Measurements from ENCODE around the gene KRT77.
"Not testable (repeated sequence)": the region's sequence is repeated elsewhere in the genome, so short reads cannot be mapped to it uniquely, and the experiment has no call there.

KRT77 gene

GRCh38 chr12:52680363-52680762, 23.0 kb downstream of the KRT77 start, which contains the start of gene KRT1:
TSS of gene KRT1 (minus strand) at chr12:52680407. CDS start at chr12:52680348, 59 bp downstream.
- in situ Hi-C loops (cut with HindIII; ENCODE audit: low sequenced_read_pairs): no loop called here

DNA sequence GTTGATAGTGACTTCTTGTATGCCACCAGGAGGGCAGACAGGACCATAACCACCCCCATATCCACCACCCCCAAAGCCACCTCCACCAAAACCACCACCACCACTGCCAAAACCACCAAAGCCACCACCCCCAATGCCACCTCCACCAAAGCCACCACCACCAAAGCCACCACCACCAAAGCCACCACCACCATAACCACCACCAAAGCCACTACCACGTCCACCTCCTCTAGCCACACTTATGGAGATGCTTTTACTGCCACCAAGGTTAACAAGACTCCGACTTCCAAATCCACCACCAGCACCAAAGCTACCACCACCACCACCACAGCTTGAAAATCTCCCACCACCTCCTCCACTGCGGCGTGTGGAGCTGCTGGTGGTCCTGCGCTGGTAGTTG, 23.4 kb downstream of the KRT77 start:
- in situ Hi-C loops (cut with HindIII; ENCODE audit: low sequenced_read_pairs): no loop called here

- in situ Hi-C loops (cut with HindIII; ENCODE audit: low sequenced_read_pairs): no loop called here
Measured at GRCh38 chr12:52677671-52678070, 25.7 kb downstream of the KRT77 start.

DNA sequence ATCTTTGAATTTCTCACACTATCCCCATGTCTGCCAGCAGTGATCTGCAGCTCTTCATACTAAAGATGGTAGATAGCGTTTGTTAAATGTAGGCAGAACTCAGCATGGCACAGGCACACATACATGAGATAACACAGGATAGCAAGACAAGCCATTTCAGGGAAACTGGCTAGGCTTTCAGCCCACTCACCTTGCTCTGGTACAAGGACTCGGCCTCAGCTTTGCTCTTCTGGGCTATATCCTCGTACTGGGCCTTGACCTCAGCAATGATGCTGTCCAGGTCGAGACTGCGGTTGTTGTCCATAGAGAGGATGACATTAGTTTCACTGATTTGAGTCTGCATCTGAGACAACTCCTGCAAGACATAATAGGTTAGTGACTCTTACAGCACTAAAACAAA, 26.2 kb downstream of the KRT77 start:
- in situ Hi-C loops (cut with HindIII; ENCODE audit: low sequenced_read_pairs): no loop called here

DNA sequence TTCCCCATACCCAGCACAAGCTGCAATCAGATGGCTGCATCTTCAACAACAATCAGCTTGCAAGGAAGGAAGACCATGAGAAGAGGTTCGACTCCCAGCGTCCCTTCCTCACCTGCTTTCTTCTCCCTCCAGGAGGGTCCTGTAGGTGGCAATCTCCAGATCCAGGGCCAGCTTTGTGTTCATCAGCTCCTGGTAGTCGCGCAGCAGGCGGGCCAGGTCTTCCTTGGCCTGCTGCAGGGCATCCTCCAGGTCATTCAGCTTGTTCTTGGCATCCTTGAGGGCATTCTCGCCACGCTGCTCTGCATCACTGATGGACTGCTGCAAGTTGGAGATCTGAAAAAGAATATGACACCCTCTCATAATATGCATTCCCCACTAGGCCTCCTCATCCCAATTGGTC, 27.2 kb downstream of the KRT77 start:
- in situ Hi-C loops (cut with HindIII; ENCODE audit: low sequenced_read_pairs): no loop called here

GRCh38 chr12:52675301-52675701, 28.0 kb downstream of the KRT77 start:
- in situ Hi-C loops (cut with HindIII; ENCODE audit: low sequenced_read_pairs): no loop called here

DNA sequence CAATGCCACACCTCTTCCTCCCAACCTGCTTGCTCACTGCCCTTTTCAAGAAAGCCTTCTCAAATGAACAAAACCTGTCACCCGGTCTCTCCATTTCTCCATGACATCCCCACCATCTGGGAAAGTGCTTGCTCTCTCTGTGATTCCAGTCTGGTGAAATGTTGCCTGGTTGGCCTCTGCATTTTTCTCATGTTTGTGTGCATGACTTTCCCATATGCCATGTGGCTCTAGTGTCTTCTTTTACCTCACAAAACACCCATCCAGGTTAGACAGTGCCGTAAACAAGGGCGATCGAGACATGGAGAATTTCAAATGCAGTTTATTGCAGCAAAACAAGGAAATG, 28.9 kb downstream of the KRT77 start:
- in situ Hi-C loops (cut with HindIII; ENCODE audit: low sequenced_read_pairs): no loop called here

GRCh38 chr12:52673713-52674432, 29.5 kb downstream of the KRT77 start:
- in situ Hi-C loops (cut with HindIII; ENCODE audit: low sequenced_read_pairs): no loop called here

DNA sequence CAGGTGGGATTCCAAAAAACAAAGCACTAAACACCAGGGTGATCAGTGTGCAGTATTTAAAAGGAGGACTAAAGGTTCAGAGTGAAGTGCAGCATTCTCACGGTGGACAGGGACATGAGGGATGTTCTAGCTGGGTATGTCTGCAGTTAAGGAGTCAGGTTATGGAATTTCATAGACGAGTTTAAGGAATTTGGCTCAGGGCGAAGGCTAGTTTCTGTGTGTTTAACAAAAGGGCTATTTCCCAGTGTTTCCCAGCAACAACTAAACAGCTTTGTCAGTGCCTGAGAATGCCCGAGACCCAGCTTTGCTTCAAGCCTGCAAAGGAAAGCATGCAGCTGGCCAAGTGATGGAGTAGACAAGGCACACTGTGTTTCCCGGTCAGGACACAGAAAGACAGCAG, 30.1 kb downstream of the KRT77 start:
- in situ Hi-C loops (cut with HindIII; ENCODE audit: low sequenced_read_pairs): no loop called here

DNA sequence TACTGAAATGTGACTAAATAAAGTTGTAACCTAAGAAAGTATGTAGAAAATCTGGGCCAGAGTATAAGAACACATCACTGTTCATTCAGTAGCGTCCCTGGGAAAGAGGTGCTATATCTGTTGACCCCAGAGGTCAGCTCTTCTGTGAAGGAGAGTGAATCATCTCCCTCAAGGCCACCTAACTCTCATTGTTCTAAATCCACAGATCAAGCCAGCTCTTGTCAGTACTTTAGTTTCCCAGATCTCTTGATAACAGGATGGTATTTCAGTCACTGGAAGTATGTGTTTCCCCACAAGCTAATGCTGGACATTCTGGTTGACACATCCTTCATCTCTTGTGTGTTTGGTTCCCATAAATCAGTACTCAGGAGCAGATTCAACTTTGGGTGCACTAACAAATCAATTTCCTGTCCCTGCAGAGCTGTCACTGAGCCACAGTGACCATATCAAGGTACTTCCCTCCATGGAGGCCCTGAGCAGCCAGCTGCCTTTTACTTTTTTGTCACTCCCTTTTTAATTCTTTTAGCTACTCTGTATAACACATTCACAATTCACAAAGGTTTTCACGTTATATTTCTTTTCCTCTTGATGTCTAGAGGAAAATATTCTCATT, 30.9 kb downstream of the KRT77 start:
- in situ Hi-C loops (cut with HindIII; ENCODE audit: low sequenced_read_pairs): no loop called here

GRCh38 chr12:52670961-52671360, 32.4 kb downstream of the KRT77 start:
- in situ Hi-C loops (cut with HindIII; ENCODE audit: low sequenced_read_pairs): no loop called here

DNA sequence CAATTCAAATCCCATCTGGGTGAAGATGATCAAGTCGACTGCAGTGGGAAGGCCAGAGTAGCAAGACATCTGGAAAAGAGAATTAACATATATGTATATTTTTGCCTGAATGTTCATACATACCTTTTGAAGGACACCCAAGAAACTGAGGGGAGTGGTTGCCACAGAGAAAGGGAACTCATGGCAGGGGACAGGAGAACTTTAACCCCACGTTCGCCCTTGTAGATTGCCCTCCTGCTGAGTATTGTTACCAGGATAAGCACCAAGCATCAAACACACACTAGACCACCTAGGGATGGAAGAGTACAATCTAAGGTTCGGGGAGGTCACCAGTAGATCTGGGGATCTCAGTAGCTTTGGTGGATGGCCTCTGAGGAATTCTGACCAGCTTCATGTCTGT, 32.8 kb downstream of the KRT77 start:
- in situ Hi-C loops (cut with HindIII; ENCODE audit: low sequenced_read_pairs): no loop called here

DNA sequence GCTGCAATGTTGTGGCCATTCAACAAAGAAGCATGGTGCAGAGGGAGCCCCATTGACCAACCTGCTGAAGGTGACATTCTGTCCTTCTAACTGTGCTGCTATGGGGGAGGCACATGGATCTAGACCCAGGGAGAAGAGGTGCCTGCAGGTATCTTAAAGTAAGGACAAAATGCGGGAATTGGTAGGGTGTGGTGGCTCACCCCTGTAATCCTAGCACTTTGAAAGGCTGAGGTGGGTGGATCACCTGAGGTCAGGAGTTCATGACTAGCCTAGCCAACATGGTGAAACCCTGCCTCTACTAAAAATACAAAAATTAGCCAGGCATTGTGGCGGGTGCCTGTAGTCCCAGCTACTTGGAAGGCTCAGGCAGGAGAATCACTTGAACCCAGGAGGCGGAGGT, 33.4 kb downstream of the KRT77 start:
- in situ Hi-C loops (cut with HindIII; ENCODE audit: low sequenced_read_pairs): not testable (repeated sequence)

DNA sequence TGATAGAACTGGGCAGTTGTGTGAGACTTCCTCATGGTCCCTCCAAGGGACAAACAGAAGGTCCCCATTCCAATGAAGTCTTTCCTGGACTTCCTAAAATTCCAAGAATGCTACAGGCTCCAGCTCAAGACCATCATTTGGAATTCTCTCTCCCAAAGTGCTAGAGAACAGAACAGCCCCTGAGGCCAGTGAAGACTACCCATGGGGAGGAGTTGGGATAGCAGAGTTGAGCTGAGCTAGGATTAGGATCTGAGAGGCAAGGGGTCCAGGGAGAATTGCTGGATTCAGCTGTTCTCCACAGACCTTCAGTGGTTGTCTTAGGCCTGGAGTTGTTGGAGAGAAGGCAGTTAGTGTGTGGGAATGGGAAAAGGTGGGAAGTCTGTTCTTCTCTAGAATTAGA, 33.9 kb downstream of the KRT77 start:
- in situ Hi-C loops (cut with HindIII; ENCODE audit: low sequenced_read_pairs): no loop called here

- in situ Hi-C loops (cut with HindIII; ENCODE audit: low sequenced_read_pairs): no loop called here
Measured at GRCh38 chr12:52667931-52668330, 35.4 kb downstream of the KRT77 start.

- in situ Hi-C loops (cut with HindIII; ENCODE audit: low sequenced_read_pairs): no loop called here
Measured at GRCh38 chr12:52667509-52667908, 35.8 kb downstream of the KRT77 start.

- in situ Hi-C loops (cut with HindIII; ENCODE audit: low sequenced_read_pairs): no loop called here
Measured at GRCh38 chr12:52666471-52666870, 36.9 kb downstream of the KRT77 start.

- in situ Hi-C loops (cut with HindIII; ENCODE audit: low sequenced_read_pairs): no loop called here
Measured at GRCh38 chr12:52663420-52663819, 39.9 kb downstream of the KRT77 start.

DNA sequence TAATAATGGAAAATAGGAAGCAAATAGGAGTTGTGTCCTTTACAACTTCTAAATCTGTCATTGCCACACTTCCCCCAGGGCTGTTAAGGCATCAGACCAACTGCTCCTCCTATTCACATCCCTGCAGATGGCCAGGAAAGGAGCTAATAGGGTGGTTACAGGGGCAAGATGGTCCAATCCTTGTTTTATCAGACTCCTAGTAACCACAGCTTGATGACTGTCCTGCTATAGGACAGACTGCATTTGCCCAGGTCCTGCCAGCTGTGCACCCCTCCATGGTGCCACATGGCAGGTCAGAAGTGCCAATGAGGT, 40.5 kb downstream of the KRT77 start:
- in situ Hi-C loops (cut with HindIII; ENCODE audit: low sequenced_read_pairs): no loop called here

GRCh38 chr12:52662093-52662917, 41.0 kb downstream of the KRT77 start:
- in situ Hi-C loops (cut with HindIII; ENCODE audit: low sequenced_read_pairs): no loop called here

DNA sequence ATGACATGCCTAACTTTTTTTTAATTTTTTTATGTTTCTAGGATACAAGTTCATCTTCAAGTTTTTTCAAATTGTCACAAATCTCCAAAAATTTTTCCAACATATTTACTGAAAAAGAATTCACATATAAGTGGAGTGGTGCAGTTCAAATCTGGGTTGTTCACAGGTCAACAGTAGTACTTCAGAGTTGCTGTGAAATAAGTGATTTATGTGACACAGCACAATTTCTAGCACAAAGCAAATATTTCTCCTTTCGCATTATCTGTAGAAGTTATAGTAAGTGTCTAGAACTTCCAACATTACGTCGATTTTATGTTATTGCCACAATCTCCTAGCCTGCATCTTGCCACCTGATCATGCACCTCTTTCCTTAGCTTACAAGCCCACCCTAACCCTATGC, 41.7 kb downstream of the KRT77 start:
- in situ Hi-C loops (cut with HindIII; ENCODE audit: low sequenced_read_pairs): no loop called here

- in situ Hi-C loops (cut with HindIII; ENCODE audit: low sequenced_read_pairs): no loop called here
Measured at GRCh38 chr12:52660934-52661499, 42.3 kb downstream of the KRT77 start.

All from endothelial cell of hepatic sinusoid (primary cell).